HG03159 (cell line): Measurements from ENCODE around the gene NKAIN2.
"Not testable (repeated sequence)": the region's sequence is repeated elsewhere in the genome, so short reads cannot be mapped to it uniquely, and the experiment has no call there.

Experiments
- ATAC-seq: cut with Tn5 transposase; IDR thresholded peaks from one replicate; pipeline ENCODE4 v1.9.1; 2021; ENCODE audit warnings: mild to moderate bottlenecking, moderate library complexity; ENCODE audit not compliant: unreplicated experiment

The NKAIN2 gene

GRCh38 chr6:123956492-123957139, 153.0 kb downstream of the NKAIN2 start:
- no peak for ATAC-seq

- ATAC-seq, result no peak
Observed at GRCh38 chr6:123962508-123962907, 158.8 kb downstream of the NKAIN2 start.

GRCh38 chr6:123965894-123966293, 162.2 kb downstream of the NKAIN2 start:
- ATAC-seq, result no peak

GRCh38 chr6:123966618-123967017, 163.0 kb downstream of the NKAIN2 start:
- no peak for ATAC-seq

DNA sequence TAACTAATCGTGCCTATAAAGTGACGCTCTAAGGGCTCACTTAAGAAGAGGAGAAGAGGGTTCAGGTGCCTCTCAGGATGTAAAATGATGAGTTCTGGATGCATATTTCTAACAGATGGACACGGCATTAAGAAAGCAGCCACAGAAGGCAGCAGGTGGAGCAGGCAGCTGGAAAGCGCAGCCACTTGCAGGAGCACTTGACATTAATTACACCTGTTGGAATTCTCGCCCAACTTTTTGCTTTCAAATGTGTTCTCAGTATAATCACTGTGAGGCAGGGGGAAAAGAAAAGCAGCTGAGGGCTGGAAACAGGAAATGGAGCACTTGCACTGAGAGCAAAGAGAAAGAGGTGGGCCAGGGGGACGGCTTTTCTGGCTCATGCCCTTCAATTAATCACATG, 164.2 kb downstream of the NKAIN2 start:
- no peak for ATAC-seq

- ATAC-seq, result no peak
Observed at GRCh38 chr6:123972600-123973294, 169.1 kb downstream of the NKAIN2 start.

GRCh38 chr6:123980311-123980710, 176.6 kb downstream of the NKAIN2 start:
- no peak for ATAC-seq

- peak; percentile 65 for ATAC-seq
Observed at GRCh38 chr6:123986938-123987337, 183.3 kb downstream of the NKAIN2 start.

DNA sequence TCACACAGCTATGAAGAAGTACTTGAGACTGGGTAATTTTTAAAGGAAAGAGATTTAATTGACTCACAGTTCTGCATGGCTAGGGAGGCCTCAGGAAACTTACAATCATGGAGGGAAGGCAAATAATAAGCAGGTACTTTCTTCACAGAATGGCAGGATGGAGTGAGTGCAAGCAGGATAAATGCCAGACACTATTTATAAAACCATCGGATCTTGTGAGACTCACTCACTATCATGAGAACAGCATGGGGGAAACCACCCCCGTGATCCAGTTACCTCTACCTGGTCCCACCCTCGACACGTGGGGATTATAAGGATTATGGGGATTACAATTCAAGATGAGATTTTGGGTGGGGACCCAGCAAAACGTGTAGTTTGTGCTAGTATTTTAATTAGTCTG, 186.3 kb downstream of the NKAIN2 start:
- not testable (repeated sequence) for ATAC-seq

- ATAC-seq, result no peak
Observed at GRCh38 chr6:123990376-123990775, 186.7 kb downstream of the NKAIN2 start.

DNA sequence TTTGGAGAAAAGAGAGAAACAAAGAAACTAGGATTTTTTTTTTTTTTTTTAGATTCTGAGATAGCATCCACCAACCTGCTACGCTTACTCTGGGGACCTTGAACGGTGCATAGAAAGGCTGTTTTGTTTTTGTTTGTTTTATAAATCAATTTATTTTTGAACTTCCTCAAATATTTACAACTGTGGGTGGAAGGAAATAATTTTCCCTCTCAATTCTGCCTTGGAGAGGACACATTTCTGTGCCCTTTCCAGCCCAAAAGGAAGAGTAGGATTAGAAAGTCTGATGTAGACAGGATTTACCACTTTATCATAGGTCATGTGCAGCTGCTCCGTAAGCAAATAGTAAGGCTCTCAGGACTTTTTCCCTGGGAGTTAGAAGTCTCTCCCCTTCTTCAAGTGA, 190.5 kb downstream of the NKAIN2 start:
- ATAC-seq, result no peak

GRCh38 chr6:123994891-123995635, 191.4 kb downstream of the NKAIN2 start:
- no peak for ATAC-seq

- ATAC-seq, result no peak
Observed at GRCh38 chr6:123997223-123997622, 193.6 kb downstream of the NKAIN2 start.

DNA sequence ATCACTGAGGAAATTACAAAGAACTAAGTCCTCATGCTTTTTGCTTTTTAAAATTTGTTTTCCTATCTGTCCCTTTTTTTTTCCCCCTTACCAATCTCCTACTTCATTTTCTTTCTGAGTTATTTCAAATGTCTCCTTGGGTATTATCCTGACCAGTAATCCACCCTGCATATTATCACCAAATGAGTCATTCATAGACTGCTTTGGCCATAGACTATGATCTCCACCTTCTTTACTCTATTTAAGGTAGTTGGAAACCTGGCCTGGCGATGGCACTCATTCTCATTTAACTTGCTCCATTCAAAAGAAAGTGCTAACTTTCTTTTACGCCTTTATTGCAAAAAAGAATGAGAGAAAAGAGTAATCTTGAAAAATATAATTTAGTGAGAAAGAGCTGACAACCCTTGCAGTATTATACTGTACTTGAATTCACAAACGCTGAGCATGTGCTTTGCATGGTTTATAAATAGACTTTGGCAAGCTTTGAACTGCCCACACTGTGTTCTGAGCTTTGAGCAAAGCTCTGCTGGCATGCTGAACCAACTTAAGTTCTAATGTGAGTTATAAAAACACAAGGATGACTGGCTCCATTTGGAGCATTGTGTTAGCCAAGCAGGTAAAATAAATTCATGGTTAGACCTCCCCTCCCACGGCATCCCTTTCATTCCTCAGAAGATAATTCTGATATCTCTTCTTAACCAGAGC, 198.9 kb downstream of the NKAIN2 start:
- ATAC-seq, result no peak

DNA sequence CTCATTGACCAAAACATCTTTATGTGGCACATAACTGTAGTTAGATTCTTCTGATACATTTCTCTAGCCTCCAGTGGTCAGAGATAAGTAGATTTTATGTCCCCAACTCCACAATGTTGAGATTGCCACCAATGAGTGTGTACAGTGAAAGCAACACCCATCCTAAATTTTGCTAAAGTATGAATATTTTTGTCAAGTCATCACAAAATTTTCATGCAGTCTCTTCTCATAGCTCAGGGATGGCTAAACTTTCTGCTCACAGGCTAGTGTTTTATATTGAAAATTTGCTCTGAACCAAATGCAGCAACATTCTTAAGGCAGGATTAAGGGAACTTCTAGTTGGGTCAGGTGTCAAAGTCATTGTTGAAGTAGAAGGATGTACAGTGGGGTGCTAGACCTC, 203.6 kb downstream of the NKAIN2 start:
- no peak for ATAC-seq

DNA sequence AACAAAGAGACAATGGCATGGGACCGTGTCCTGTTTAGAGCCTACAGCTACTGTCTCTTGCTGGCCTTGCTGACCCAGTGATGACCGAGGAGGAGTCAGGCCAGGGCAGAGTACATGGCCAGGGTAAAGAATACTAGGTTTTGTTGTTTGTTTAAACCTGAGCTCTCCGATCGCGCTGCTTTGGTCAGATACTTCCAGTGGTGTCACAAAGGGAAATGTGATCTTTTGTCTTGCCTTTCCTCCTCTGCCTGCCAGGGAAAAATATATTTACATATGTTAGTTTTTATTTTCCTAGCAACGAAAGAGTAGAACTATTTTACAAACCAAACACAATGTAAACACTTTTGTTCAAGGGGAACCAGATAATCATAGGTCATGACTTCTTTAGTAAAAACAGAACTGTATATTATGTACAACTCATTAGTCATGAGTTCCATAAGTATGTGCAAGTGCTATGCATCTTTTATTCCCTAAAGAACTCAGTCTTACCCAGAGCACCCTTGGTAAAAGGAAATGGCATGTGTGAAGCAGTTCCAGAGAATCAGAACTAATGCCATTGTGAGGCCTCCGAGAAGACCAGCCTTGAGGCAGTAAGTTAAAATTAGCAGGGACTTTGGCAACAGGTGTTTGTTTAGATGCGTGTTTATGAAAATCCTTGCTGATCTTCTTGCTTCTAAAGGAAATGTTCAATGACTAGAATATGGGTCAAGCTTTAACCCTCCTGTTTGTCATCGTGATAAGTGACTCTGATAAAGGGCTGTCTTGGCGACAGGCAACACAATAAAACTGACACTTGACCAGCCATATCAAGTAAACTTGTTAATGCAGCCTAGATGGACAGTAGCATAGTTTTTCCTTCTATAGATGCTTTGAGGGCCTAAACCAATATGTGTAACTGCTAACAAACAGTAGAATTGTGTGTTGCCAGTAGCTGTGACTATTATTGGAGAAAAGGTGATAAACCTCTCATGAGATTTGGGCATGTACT, 204.6 kb downstream of the NKAIN2 start:
- ATAC-seq, result no peak

DNA sequence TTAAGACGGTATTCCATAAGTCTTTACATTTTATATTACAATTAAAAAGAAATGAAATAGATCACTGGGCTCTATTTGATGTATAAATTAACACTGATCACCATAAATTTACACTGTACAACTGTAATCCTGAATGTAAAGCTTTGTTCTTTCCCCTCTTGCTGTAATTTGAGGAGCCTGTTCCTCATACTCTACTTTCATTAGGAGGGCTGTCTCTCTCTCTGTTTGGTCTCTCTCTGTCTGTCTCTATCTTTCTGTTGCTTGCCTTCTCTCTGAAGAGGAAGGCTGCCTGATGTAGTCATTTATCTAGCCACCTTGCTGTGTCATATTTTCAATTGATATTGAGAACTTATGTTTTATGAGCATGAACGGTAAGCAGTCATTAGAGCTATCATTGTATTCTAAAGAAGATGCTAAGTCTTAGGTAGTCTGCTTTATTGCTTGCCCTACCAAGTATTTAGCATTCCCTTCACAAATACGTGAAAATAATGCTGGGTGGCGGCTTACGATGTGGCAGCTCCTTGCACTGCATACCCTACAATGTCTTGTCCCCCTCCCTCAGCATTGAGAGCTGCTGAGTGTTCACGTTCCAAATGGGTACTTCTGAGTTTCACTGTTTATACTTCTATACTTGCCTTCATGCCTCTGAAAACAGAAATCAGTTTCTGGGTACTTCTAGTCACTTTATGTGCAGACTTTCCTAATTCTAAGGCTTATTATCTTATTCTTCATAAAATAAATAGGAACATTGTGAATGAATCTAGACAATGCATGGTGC, 205.5 kb downstream of the NKAIN2 start:
- no peak for ATAC-seq

DNA sequence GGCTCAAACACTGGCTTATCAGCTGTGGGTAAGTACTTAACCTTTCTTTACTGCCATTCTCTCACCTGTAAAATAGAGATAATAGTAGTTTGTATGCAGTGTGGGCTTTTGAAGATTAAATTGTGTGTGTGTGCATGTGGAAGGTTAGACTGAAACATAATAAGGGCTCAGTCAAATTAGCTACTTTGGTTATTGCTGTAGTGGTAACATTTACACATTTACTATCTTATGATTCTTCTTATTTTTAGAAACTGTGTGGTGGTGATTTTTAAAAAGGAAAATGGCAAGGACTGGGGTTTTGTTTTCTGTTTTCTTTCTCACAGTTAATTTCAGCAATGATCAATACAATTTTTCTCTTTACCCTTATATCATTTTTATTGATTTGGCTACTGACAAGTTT, 206.9 kb downstream of the NKAIN2 start:
- no peak for ATAC-seq

GRCh38 chr6:124011180-124011579, 207.5 kb downstream of the NKAIN2 start:
- no peak for ATAC-seq
